ENCODE data around the gene USP22. TPM values are rescaled to one million over a fixed set of nuclear protein-coding genes. Genes with fewer than 3 reads are reported as not detected.

Gene USP22
- total and polyA plus RNA-seq, 8 donors, result 157 to 229 (median 202) TPM

- no peaks in the 10 kb centered on the region for H3K27me3 ChIP-seq
- intact Hi-C loops (cut with DNase I), result no loop called here
Observed at GRCh38 chr17:20952183-20952582, 90.6 kb downstream of the USP22 start.

More at GRCh38 chr17:20952183-20952582, 90.6 kb downstream of the USP22 start:
- Histone ChIP-seq H3K27ac (no peak overlapping the region), H3K9me3 (no peaks in the 10 kb centered on the region), H3K4me1 (peaks cover 3 to 4% of the 10 kb centered on the region in 2 donors), H3K4me3 (no peak overlapping the region), H3K36me3 (no peaks in the 10 kb centered on the region)
- DNase-seq (no peak), ATAC-seq (no peak)
- TF ChIP-seq CTCF (IDR thresholded peaks at IDR 0.05), result no peak

Other genes with a start within 250 kb of the USP22 start
- 10 to 100 TPM; 25.8 to 29.1 TPM for gene DHRS7B, start 84.0 kb upstream of the USP22 start, total RNA-seq
- 10 to 100 TPM; 22.5 to 26.8 (median 24.5) TPM for gene DHRS7B, start 84.0 kb upstream of the USP22 start, polyA plus RNA-seq (ENCODE audit: insufficient read length in 6 of 6)
- gene TMEM11, start 171.2 kb upstream of the USP22 start, total RNA-seq, result 10 to 100 TPM; 24.4 to 25.1 TPM
- 10 to 100 TPM; 17.1 to 20.3 (median 18.4) TPM for gene TMEM11, start 171.2 kb upstream of the USP22 start, polyA plus RNA-seq (ENCODE audit: insufficient read length in 6 of 6)
- gene NATD1, start 210.4 kb upstream of the USP22 start, total RNA-seq, result 10 to 100 TPM in 1 of 2 donors, 1 to 10 TPM in 1; 7.4 to 16.9 TPM
- gene NATD1, start 210.4 kb upstream of the USP22 start, polyA plus RNA-seq (ENCODE audit: insufficient read length in 6 of 6), result 10 to 100 TPM in 2 of 6 donors, 1 to 10 TPM in 4; 7.0 to 10.9 (median 9.4) TPM
- 100 to 1,000 TPM in 1 of 2 donors, 10 to 100 TPM in 1; 62.5 to 101 TPM for gene MAP2K3, start 241.7 kb upstream of the USP22 start, total RNA-seq
- gene MAP2K3, start 241.7 kb upstream of the USP22 start, polyA plus RNA-seq (ENCODE audit: insufficient read length in 6 of 6), result 10 to 100 TPM; 23.3 to 30.6 (median 26.5) TPM